GM12873 (cell line): ENCODE data around the gene KIAA0513.

Experiments used
- CTCF ChIP-seq: IDR thresholded peaks from 2 replicates; pipeline ENCODE4 v1.5.1; 2012; ENCODE audit warnings: low read depth, mild to moderate bottlenecking, moderate library complexity, low read length, control low read depth; ENCODE audit not compliant: insufficient read depth; ENCODE audit errors: missing control alignments

KIAA0513 gene

GRCh38 chr16:85047867-85048455 is 20.4 kb downstream of the KIAA0513 start:
- no peak for TF ChIP-seq CTCF

- TF ChIP-seq CTCF, result no peak
Observed at GRCh38 chr16:85048921-85049562, 21.4 kb downstream of the KIAA0513 start.

GRCh38 chr16:85049706-85050305 is 22.2 kb downstream of the KIAA0513 start:
- TF ChIP-seq CTCF, result no peak

- TF ChIP-seq CTCF, result no peak
Observed at GRCh38 chr16:85051067-85051581, 23.5 kb downstream of the KIAA0513 start.

- TF ChIP-seq CTCF, result no peak
Observed at GRCh38 chr16:85051683-85052082, 24.1 kb downstream of the KIAA0513 start.

- no peak for TF ChIP-seq CTCF
Observed at GRCh38 chr16:85052536-85052935, 24.9 kb downstream of the KIAA0513 start.

- no peak for TF ChIP-seq CTCF
Observed at GRCh38 chr16:85054948-85055492, 27.4 kb downstream of the KIAA0513 start.
